Endodermal cell (in vitro differentiated cells): ENCODE measurements around the gene NOS3. TPM values are rescaled to one million over a fixed set of nuclear protein-coding genes. Genes with fewer than 3 reads are reported as not detected.

ENCODE experiments used
- DNase-seq: peaks from one replicate; pipeline ENCODE4 v3.0.0-alpha.2; 2017
- H3K27ac ChIP-seq: 2 replicates; pipeline ENCODE4 v1.5.1; 2013; ENCODE audit warnings: mild to moderate bottlenecking, low read depth, low read length, moderate library complexity
- H3K27me3 ChIP-seq: 2 replicates; pipeline ENCODE4 v1.6.1; 2013; ENCODE audit warnings: mild to moderate bottlenecking, low read length, moderate library complexity; ENCODE audit not compliant: insufficient read depth, control insufficient read depth, poor library complexity, severe bottlenecking
- H3K36me3 ChIP-seq: 2 replicates; pipeline ENCODE4 v1.7.0; 2013; ENCODE audit warnings: mild to moderate bottlenecking, low read length, moderate library complexity; ENCODE audit not compliant: control insufficient read depth, insufficient read depth
- H3K4me1 ChIP-seq: one replicate; pipeline ENCODE4 v1.7.0; 2013; ENCODE audit warnings: low read length; ENCODE audit not compliant: control insufficient read depth, insufficient read depth
- H3K4me3 ChIP-seq: 2 replicates; pipeline ENCODE4 v1.5.1; 2013; ENCODE audit warnings: mild to moderate bottlenecking, low read length, moderate library complexity
- H3K9ac ChIP-seq: 2 replicates; pipeline ENCODE4 v1.6.1; 2013; ENCODE audit warnings: mild to moderate bottlenecking, low read length, moderate library complexity; ENCODE audit not compliant: poor library complexity, severe bottlenecking; ENCODE audit errors: extremely low read depth
- H3K9me3 ChIP-seq: 2 replicates; pipeline ENCODE4 v1.6.1; 2013; ENCODE audit warnings: mild to moderate bottlenecking, low read length, moderate library complexity; ENCODE audit not compliant: control insufficient read depth
- H3K27ac Mint-ChIP-seq: 2 replicates; pipeline ENCODE4 v1.8.0; 2020; ENCODE audit warnings: mixed read lengths
- H3K27me3 Mint-ChIP-seq: 2 replicates; pipeline ENCODE4 v1.8.0; 2021; ENCODE audit warnings: mild to moderate bottlenecking, mixed read lengths; ENCODE audit not compliant: insufficient read depth
- H3K36me3 Mint-ChIP-seq: 2 replicates; pipeline ENCODE4 v1.8.0; 2020; ENCODE audit warnings: low read depth, mixed read lengths
- H3K4me1 Mint-ChIP-seq: 2 replicates; pipeline ENCODE4 v1.8.0; 2020; ENCODE audit warnings: mixed read lengths
- H3K4me3 Mint-ChIP-seq: 2 replicates; pipeline ENCODE4 v1.8.0; 2020; ENCODE audit warnings: mild to moderate bottlenecking, moderate library complexity, mixed read lengths
- H3K9me3 Mint-ChIP-seq: 2 replicates; pipeline ENCODE4 v1.8.0; 2020; ENCODE audit warnings: mild to moderate bottlenecking, mixed read lengths
- WGBS, 2 experiments: methylation state at CpG; one replicate each; pipeline versions ENCODE4 v1.1.5 to v1.1.7; 2013; ENCODE audit warnings: missing lambda C conversion rate in 2 of 2, mixed read lengths in 1 of 2; ENCODE audit not compliant: insufficient coverage in 1 of 2, insufficient read length in 1 of 2; 5-methylcytosine and 5-hydroxymethylcytosine counted together
- total RNA-seq, 2 donors: library from RNA; stranded (reverse); fragmentation: NEBNext Ultra II Directional in 1 of 2; extraction: Animal tissue kit (Norgen Biotek cat#: 25700) in 1 of 2; gene quantifications; 2 replicates in 1 of 2; 3 replicates in 1 of 2; pipeline ENCODE4 v1.2.1, GENCODE V29; 2021
- TF ChIP-seq, protein P1 (sequence below): fragments of 200-600 bp; sonication (generic); conservative IDR thresholded peaks from 2 replicates; pipeline ENCODE4 v1.5.0; 2021; ENCODE audit warnings: antibody characterized with exemption, mild to moderate bottlenecking

Gene NOS3
- total RNA-seq, 2 donors from 2014 or later = 2.3 to 9.1 TPM

DNA sequence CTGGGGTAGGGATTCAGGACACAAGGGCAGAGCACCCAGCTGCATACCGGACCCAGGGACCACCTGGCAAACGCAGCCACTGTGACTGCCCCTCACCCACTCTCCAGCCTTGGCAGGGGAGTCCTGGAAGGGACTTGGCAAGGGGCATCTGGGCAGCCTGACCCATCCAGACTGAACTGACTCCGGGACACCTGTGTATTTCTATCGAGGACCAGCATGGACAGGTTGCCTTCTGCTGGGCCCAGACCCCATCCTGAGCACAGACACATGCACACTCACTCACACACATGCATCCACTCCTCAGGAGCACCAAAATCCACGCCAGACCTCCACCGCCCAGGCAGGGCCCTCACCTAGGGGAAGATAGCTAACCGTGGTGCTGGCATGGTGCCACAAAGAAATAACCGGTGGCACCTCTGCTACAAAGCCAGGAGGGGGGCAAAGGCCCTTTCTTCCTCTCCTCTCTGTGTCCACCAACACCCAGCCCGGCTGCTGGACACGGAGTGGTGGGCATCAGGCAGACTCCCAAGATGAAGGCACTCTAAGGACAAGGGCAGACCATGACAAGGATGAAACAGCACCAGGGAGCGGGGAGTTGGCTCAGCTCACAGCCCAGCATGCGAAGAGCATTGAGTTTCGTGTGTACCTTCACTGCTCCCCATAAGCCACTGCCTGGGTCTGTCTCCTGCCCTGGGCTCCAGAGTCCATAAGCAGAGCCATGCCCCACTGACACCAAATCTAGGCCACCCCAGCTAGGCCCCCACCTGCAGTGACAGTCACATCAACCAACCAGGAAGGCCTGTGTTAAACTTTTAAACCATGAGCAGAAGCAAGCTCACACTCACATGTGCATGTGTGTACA, 48.0 kb upstream of the NOS3 start:
- TF ChIP-seq, protein P1, sequence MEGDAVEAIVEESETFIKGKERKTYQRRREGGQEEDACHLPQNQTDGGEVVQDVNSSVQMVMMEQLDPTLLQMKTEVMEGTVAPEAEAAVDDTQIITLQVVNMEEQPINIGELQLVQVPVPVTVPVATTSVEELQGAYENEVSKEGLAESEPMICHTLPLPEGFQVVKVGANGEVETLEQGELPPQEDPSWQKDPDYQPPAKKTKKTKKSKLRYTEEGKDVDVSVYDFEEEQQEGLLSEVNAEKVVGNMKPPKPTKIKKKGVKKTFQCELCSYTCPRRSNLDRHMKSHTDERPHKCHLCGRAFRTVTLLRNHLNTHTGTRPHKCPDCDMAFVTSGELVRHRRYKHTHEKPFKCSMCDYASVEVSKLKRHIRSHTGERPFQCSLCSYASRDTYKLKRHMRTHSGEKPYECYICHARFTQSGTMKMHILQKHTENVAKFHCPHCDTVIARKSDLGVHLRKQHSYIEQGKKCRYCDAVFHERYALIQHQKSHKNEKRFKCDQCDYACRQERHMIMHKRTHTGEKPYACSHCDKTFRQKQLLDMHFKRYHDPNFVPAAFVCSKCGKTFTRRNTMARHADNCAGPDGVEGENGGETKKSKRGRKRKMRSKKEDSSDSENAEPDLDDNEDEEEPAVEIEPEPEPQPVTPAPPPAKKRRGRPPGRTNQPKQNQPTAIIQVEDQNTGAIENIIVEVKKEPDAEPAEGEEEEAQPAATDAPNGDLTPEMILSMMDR = no peak
- Histone ChIP-seq H3K27ac (no peak overlapping the region), H3K4me1 (no peaks in the 10 kb centered on the region), H3K27me3 (peaks cover 2% of the 10 kb centered on the region), H3K9ac (no peak overlapping the region), H3K36me3 (no peaks in the 10 kb centered on the region), H3K4me3 (no peak overlapping the region), H3K9me3 (no peaks in the 10 kb centered on the region)
- Mint-ChIP-seq H3K9me3 (no peaks in the 10 kb centered on the region), H3K27ac (no peak overlapping the region), H3K36me3 (no peaks in the 10 kb centered on the region), H3K27me3 (peaks cover 9% of the 10 kb centered on the region), H3K4me1 (no peaks in the 10 kb centered on the region), H3K4me3 (no peak overlapping the region)
- no peak for DNase-seq
- 89 to 95% methylated on average over 6 to 13 of the region's 13 CpGs for WGBS, 2 experiments

DNA sequence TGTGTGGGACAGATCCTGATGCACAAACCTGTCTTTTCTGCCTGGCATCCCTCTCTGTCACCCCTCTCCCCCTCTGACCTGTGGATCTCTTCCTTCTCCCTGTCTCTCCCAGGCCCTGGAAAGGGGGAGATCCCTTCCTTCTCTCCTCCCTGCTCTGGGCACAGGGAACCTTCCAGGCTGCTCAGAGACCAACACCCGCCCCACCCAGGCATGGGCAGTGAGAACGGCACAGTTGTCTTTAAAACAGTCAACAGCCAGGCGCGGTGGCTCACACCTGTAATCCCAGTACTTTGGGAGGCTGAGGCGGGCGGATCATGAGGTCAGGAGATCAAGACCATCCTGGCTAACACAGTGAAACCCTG, 47.4 kb upstream of the NOS3 start:
- Mint-ChIP-seq H3K4me3 (no peak overlapping the region), H3K36me3 (no peaks in the 10 kb centered on the region), H3K4me1 (no peaks in the 10 kb centered on the region), H3K27ac (no peak overlapping the region), H3K9me3 (no peaks in the 10 kb centered on the region), H3K27me3 (peaks cover 7% of the 10 kb centered on the region)
- H3K36me3 ChIP-seq = no peaks in the 10 kb centered on the region
- WGBS, 2 experiments = 92 to 95% methylated on average over 4 to 6 of the region's 6 CpGs
- no peak overlapping the region for H3K4me3 ChIP-seq
- H3K9me3 ChIP-seq = no peaks in the 10 kb centered on the region
- H3K27ac ChIP-seq = no peak overlapping the region
- H3K4me1 ChIP-seq = no peaks in the 10 kb centered on the region
- no peak for DNase-seq
- H3K9ac ChIP-seq = no peak overlapping the region
- H3K27me3 ChIP-seq = peaks cover 5% of the 10 kb centered on the region
- TF ChIP-seq, protein P1 = no peak

DNA sequence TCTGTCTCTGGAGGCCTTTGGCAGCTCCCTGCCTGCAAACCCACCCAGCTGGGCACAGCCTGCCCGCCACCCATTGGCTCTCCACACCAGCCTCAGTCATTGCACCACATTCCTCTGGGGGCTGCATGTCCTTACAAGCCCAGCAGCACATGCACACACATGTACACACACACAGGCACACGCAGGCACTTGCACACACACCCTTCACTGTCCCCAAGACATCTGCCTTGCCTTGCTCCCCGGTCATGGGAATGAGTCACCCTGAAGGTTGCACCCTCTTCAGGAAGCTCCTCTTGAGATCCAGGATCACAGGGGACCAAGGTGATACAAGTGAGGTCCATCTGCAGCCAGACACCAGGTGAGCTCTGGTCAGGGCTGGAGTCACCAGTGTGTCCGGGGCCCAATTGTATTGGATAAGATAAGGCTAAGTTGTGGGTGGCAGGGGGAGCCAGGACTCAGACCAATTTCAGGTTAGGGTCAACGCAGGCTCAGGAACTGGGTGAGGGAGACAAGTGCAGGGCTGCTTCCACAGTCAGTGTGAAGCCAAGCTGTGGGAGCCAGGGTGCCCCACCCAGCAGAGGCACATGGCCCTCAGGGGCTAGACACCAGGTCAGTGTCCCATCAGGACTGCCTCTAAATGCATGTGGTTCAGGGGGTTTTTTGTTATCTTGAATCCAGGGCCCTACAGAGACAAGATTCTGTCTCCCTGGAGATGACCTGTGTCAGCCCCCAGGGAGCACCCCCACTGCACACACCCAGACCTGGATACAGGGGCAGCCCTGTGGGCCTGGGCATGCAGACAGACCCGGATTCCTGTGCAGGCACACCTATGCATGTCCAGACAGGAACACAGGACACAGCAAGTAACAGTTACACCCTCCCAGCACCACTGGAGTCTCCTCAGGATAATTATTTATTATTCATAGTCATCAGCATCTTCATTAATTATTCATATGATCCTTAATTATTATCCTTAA, 46.5 kb upstream of the NOS3 start:
- DNase-seq = no peak
- WGBS, 2 experiments = 89 to 93% methylated on average over 4 to 6 of the region's 6 CpGs
- Mint-ChIP-seq H3K27me3 (peaks cover 8% of the 10 kb centered on the region), H3K36me3 (no peaks in the 10 kb centered on the region), H3K4me3 (no peak overlapping the region), H3K27ac (no peak overlapping the region), H3K4me1 (peaks cover 3% of the 10 kb centered on the region), H3K9me3 (no peaks in the 10 kb centered on the region)
- TF ChIP-seq, protein P1 = no peak
- Histone ChIP-seq H3K27me3 (peaks cover 5% of the 10 kb centered on the region), H3K4me1 (no peaks in the 10 kb centered on the region), H3K27ac (no peak overlapping the region), H3K9ac (no peak overlapping the region), H3K4me3 (no peak overlapping the region), H3K9me3 (no peaks in the 10 kb centered on the region), H3K36me3 (no peaks in the 10 kb centered on the region)
